ENCODE results near the gene SHISAL1. TPM values are rescaled to one million over a fixed set of nuclear protein-coding genes. Genes with fewer than 3 reads are reported as not detected.
A peak's percentile ranks its signal among the peaks of the same experiment; 100 is the strongest.

The SHISAL1 gene
- total RNA-seq, 2 donors from 2014 or later: not detected

DNA sequence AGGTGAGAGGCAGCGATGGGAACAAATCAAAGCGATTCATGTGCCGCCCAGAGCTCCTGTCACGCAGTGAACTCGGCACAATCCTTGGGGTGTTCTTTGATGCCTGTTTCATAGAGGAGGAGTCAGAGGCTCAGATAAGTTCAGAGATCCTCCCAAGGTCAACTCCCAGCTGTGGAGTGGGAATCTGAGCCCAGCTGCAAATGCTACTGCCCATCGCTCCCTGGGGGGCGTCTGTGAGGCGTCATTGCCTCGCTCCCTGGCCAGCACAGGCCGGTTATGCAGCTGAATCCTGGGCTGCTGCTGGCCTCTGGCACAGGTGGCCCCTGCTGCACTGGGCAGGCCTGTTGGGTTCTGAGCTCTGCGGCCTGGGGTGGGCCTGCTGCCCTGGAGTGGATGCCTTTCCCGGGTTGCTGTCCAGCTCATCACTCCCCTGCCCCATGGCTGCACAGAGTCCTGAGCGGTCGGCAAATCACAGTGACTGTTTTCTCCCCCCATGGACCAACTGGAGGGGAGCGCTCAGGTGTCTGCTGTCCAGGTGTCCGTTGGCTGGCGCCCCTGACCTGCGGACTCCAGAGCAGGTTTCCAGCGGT is 36.3 kb upstream of the SHISAL1 start:
- H3K36me3 Mint-ChIP-seq: no peaks in the 10 kb centered on the region
- DNase-seq (ENCODE audit: low spot score in 2 of 2): no peak
- no peak for ATAC-seq
- no peaks in the 10 kb centered on the region for H3K9me3 Mint-ChIP-seq
- H3K27ac Mint-ChIP-seq: no peak overlapping the region

DNA sequence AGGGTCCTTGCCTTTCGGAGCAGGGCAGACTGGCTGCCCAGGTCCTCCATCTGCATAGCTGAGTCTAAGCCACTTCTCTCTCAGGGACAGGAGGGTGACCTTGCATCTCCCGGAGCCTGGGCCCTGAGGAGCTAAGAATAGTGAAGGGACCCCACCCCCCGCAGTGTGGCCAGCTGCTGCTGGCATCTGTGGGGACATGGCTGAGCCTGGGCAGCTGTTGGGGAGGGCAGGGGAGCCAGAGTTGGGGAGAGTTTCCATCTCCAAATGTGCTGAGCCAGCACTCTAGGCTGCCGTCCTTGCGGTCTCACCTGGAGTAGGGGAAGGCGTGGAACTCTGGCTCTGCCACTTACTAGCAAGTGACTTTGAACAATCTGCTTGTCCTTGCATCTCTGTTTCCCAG is 34.8 kb upstream of the SHISAL1 start:
- Mint-ChIP-seq H3K36me3 (no peaks in the 10 kb centered on the region), H3K9me3 (no peaks in the 10 kb centered on the region), H3K27ac (no peak overlapping the region)
- ATAC-seq: no peak
- DNase-seq (ENCODE audit: low spot score in 2 of 2): no peak

GRCh38 chr22:44347080-44347479 is 34.3 kb upstream of the SHISAL1 start:
- ATAC-seq (no peak), DNase-seq (ENCODE audit: low spot score in 2 of 2) (no peak)
- Mint-ChIP-seq H3K36me3 (no peaks in the 10 kb centered on the region), H3K27ac (no peak overlapping the region), H3K9me3 (no peaks in the 10 kb centered on the region)

DNA sequence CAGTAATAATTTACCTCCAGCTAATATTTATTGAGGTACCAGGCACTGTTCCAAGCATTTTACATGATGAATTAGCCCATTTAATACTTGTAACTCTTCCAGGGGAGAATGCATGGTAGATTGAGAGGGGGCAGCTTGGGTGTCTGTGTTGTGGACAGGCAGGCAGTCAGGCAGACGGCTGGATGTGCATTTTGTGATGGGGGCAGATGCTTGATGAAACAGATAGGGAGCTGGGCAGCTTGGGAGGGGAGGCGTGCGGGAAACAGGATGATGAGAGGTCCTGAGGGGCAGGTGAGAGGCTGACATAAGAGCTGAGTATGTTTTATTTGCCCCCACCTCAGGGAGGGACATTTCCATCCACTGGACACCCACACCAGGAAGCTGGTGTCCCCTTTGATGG is 33.1 kb upstream of the SHISAL1 start:
- no peak for ATAC-seq
- Mint-ChIP-seq H3K36me3 (no peaks in the 10 kb centered on the region), H3K27ac (no peak overlapping the region), H3K9me3 (no peaks in the 10 kb centered on the region)
- no peak for DNase-seq (ENCODE audit: low spot score in 2 of 2)

- Mint-ChIP-seq H3K36me3 (no peaks in the 10 kb centered on the region), H3K9me3 (no peaks in the 10 kb centered on the region), H3K27ac (peak overlapping the region in 1 of 2 donors; percentile 9)
- ATAC-seq: no peak
- no peak for DNase-seq (ENCODE audit: low spot score in 2 of 2)
Measured at GRCh38 chr22:44344407-44344806, 31.7 kb upstream of the SHISAL1 start.

GRCh38 chr22:44342347-44342956 is 29.7 kb upstream of the SHISAL1 start:
- Mint-ChIP-seq H3K36me3 (no peaks in the 10 kb centered on the region), H3K27ac (no peak overlapping the region), H3K9me3 (no peaks in the 10 kb centered on the region)
- ATAC-seq (no peak), DNase-seq (ENCODE audit: low spot score in 2 of 2) (no peak)

GRCh38 chr22:44341431-44342346 is 28.9 kb upstream of the SHISAL1 start:
- DNase-seq (ENCODE audit: low spot score in 2 of 2): no peak

GRCh38 chr22:44340271-44341239 is 27.8 kb upstream of the SHISAL1 start:
- no peak overlapping the region for H3K27ac Mint-ChIP-seq
- no peaks in the 10 kb centered on the region for H3K9me3 Mint-ChIP-seq
- DNase-seq (ENCODE audit: low spot score in 2 of 2) (no peak), ATAC-seq (no peak)
- no peaks in the 10 kb centered on the region for H3K36me3 Mint-ChIP-seq

More at GRCh38 chr22:44341431-44342346, 28.9 kb upstream of the SHISAL1 start:
- H3K9me3 Mint-ChIP-seq: no peaks in the 10 kb centered on the region
- ATAC-seq: no peak
- no peaks in the 10 kb centered on the region for H3K36me3 Mint-ChIP-seq
- H3K27ac Mint-ChIP-seq: no peak overlapping the region

DNA sequence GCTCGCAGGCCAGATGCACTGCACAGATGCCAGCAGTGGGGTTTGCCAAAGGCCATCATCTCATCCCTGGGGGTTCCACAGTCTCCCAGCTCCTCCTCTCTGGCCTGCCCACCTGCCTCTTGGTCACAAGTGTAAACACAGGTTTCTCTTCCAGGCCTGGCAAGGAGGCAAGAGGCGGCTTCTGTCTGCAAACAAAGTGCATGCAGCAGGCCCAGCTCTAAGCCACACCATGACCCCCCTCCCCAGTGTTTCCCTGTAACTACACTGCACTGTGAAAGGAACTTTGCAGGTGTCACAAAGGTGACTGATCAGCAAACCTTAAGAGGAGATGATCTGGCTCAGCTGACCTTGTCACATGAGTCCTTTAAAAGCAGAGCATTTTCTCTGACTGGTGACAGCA is 26.2 kb upstream of the SHISAL1 start:
- no peaks in the 10 kb centered on the region for H3K9me3 Mint-ChIP-seq
- no peak for ATAC-seq
- DNase-seq (ENCODE audit: low spot score in 2 of 2): no peak
- no peaks in the 10 kb centered on the region for H3K36me3 Mint-ChIP-seq
- no peak overlapping the region for H3K27ac Mint-ChIP-seq

DNA sequence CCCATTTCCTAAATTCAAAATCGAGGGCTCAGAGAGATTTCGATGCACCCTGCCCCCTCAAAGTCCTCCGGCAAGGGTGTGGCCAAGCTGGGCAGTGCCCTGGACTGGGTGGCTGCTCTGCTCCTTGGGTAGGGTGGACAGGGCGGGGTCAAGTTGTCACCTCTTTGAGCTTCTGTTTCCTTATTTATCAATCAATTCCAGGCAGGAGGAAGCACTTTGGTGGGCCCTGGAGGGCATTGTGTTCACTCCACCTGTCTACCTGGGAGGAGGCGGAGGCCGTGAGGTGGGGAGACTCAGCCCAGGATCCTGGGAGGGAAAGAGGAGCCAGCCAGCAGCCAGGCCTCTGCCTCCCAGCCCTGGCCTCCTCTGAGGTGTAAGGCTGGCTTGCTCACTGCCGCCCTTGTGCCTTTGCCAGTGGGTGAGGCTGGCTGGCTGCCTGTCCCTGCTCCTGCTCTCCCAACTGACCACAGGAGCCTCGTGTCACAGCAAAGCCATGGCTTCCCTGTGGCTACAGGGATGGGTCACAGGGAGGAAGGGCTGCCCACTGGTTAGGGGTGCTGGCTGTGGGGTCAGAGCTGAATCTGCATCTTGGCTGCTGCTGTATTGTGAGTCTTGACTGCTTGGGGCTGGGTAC is 25.5 kb upstream of the SHISAL1 start:
- DNase-seq (ENCODE audit: low spot score in 2 of 2) (no peak), ATAC-seq (no peak)
- H3K27ac Mint-ChIP-seq: no peak overlapping the region
- H3K36me3 Mint-ChIP-seq: no peaks in the 10 kb centered on the region
- H3K9me3 Mint-ChIP-seq: no peaks in the 10 kb centered on the region

- H3K36me3 Mint-ChIP-seq: no peaks in the 10 kb centered on the region
- peak in 1 of 2 donors; percentile 31 for ATAC-seq
- no peak overlapping the region for H3K27ac Mint-ChIP-seq
- no peaks in the 10 kb centered on the region for H3K9me3 Mint-ChIP-seq
- no peak for DNase-seq (ENCODE audit: low spot score in 2 of 2)
Measured at GRCh38 chr22:44337678-44338004, 24.9 kb upstream of the SHISAL1 start.

DNA sequence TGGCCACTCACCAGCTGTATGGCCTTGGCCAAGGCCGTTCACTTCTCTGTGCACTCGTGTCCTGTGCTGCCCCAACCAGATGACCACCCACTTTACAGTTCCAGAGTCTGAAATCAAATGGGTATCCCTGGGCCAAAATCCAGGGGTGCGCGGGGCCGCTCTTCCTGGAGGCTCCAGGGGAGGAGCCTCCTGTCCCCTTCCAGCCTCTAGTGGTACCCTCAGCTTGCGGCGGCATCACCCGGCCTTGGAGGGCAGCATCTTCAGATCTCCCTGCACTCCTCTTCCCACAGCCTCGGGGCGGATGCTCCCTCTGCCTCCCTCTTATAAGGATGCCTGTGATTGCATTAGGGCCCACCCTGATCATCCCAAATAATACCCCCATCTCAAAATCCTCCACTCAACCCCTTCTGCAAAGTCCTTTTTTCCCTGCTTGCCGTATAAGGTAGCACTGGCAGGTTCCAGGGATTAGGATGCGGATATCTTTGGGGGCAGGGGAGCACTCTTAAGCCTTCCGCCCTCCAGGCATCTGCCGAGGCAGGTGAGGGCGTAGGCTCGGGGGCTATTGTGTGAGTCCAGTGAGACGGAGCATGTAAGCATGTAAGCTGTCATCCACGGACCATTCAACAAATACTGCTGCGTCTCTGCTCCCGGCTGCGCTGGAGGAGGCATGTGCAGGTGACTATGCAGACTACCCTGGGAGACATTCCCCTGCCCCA is 24.4 kb upstream of the SHISAL1 start:
- H3K36me3 Mint-ChIP-seq: no peaks in the 10 kb centered on the region
- no peak for DNase-seq (ENCODE audit: low spot score in 2 of 2)
- H3K9me3 Mint-ChIP-seq: no peaks in the 10 kb centered on the region
- ATAC-seq: peak in 1 of 2 donors; percentile 34
- no peak overlapping the region for H3K27ac Mint-ChIP-seq

- H3K27ac Mint-ChIP-seq: no peak overlapping the region
- H3K36me3 Mint-ChIP-seq: no peaks in the 10 kb centered on the region
- ATAC-seq (peak; percentile 29 to 48), DNase-seq (ENCODE audit: low spot score in 2 of 2) (no peak)
- H3K9me3 Mint-ChIP-seq: no peaks in the 10 kb centered on the region
Measured at GRCh38 chr22:44335903-44336803, 23.4 kb upstream of the SHISAL1 start.

- Mint-ChIP-seq H3K36me3 (no peaks in the 10 kb centered on the region), H3K9me3 (no peaks in the 10 kb centered on the region), H3K27ac (no peak overlapping the region)
- DNase-seq (ENCODE audit: low spot score in 2 of 2) (no peak), ATAC-seq (no peak)
Measured at GRCh38 chr22:44335066-44335839, 22.5 kb upstream of the SHISAL1 start.

Data from activated naive CD4-positive, alpha-beta T cell treated with anti-CD3 and anti-CD28 coated beads, Interleukin-2, amount 50 U/mL, for 72 hours (primary cell).